Stimulated activated CD8-positive, alpha-beta memory T cell treated with anti-CD3 and anti-CD28 coated beads, Interleukin-7, amount 100 ng/mL, for 1 hour (primary cell): ENCODE measurements around the gene MYO5A.

Experiments
- DNase-seq, 2 donors: peaks; one replicate each; pipeline ENCODE4 v3.0.0-alpha.2; 2020; ENCODE audit warnings: low read depth in 2 of 2

Gene MYO5A

DNA sequence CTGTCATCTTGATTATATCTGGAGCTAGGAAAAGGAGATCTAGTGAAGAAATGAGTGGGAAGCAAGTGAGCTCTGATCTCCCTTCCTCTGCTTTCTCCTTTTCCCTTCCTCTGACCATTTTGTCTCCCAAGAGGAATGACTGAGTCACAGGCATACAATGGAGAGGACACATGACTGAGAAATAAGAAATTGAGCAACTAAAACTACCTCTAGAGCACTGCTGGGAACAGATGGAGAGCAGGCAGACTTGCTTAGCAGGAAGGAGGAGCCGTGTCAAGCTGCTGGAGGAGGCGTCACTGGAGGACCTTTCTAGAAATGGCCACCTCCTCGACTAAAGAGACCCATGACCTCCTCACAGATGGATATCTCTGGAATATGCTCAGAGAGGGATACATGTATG lies 166.2 kb downstream of the MYO5A start:
- no peak for DNase-seq

DNA sequence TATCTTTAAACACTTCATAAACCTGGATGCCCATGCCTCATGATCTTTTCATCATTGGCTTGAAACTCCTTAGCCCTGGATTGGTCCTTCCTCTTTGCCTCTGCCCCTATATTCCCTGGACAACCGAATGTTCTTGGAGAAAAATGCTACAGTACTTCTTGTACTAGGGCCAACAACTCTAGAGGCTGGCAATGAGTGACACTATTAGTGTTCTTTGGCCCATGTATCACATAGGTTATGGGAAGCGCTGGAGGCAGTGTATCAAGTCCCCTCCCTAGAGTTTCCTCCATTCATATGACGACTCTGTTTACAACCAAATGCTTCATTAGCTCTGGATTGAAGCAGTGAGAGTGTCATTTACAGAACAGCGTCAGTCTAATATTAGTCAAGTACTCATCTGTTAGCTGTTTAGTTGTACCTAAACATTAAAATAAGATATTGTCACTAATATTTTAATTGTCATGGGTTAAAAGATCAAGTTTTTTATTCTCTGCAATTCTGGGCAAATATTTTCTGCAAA lies 166.6 kb downstream of the MYO5A start:
- no peak for DNase-seq

DNA sequence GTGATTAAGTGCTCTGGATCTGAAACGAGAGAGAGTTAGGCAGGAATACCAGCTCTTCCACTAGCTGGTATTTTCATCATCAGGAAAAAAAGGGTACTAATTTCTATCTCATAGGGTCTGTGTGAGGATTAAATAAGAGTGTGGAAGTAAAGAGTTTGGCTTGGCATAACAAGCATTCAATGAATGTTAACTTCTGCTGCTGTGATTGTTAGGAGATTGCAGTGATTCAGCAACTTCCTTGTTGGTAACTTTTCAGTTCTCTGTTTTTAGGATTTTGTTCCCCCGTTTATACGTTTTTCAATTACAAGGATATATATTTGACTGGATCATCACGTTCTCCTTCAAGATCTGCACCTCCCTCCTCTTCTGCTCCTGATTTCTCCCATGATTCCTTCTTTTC lies 167.2 kb downstream of the MYO5A start:
- no peak for DNase-seq

- no peak for DNase-seq
Measured at GRCh38 chr15:52360229-52361203, 168.2 kb downstream of the MYO5A start.

GRCh38 chr15:52359722-52360121 lies 169.0 kb downstream of the MYO5A start:
- no peak for DNase-seq

GRCh38 chr15:52357949-52358348 lies 170.7 kb downstream of the MYO5A start:
- DNase-seq: no peak

DNA sequence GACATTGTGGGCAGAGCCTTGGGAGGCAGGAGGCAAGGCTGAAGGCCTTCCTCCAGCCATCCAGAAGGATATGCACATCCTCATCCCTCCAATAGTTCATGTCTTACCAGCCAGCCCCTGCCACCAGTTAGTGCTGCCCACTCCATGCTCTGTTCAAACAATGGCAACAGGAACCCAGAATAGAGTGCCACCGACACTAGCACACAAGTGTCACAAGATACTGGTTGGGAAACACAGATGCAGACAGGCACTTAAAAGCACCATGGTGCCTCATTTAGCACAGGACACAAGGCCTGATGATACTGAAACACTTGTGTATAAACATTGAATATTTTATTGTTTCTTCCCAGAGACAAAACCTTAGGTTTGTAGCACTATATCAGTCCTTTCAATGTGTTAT lies 176.6 kb downstream of the MYO5A start:
- DNase-seq: no peak

- DNase-seq: no peak
Measured at GRCh38 chr15:52351206-52351908, 177.3 kb downstream of the MYO5A start.

DNA sequence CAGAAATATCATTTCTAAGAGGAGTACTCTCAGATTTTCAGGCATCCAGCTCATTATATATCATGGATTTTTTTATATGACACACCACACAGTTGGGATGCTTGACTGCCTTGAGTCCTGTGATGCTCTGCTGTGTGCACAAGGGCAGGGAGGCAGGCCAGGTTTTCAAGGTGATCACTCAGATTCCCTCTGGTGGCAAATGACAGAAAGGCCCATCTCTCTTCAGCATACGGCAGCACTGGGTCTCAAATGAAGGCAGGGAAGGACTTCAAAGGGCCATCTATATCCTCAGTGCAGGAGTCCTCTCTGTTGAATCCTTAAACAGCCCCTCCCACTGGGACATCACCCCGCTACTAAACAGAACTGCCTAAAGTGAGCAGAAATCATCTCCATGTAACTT lies 178.3 kb downstream of the MYO5A start:
- DNase-seq: no peak

GRCh38 chr15:52349052-52349700 lies 179.5 kb downstream of the MYO5A start:
- no peak for DNase-seq

DNA sequence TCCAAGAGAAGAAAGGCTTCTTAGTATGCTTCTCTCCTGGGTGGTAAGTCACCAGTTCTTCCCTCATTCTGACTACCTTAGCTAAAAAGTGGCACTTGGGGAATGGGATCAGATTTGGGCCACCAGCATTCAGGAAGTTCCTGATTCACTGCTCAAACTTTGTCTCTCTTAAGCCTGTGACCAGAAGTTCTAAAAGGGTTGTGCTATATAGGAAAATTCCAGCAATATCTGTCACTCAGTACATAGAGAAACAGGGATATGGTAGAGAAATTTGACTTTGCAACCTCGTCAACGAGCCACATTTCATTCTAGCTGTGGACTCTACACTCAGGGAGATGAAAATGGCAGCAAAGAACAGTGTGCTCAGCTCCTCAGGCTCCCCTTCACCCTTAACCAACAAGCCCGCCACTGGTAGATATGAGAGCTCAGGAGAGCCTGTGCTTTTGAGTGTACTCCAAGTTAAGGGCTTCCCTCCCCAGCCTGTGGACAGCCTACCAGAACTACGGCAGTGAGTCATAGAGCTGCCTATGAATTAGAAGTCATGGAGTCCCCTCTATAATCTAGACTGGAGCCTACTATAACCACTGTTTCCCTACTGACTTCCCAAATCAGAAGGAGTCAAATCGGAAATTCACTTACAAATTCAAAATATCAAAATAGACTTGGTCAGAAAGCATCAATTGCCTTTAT lies 180.5 kb downstream of the MYO5A start:
- DNase-seq: no peak

DNA sequence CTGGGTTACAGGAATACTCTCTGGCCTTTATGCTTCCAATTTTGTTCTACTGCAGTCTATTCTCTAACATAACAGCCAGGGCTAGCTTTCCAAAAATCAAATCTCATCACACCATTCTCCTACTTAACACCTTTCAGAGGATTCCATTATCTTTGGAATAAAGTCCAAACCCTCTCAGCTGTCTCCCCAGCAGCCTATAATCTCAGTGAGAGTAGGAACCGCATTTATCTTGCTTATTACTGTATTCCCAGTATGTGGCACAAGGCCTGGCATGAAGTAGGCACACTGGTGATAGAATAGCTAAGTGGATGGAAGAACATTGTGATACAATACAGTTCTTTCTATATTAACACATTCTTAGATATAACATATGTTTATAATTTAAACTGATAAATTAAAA lies 184.1 kb downstream of the MYO5A start:
- DNase-seq: no peak

DNA sequence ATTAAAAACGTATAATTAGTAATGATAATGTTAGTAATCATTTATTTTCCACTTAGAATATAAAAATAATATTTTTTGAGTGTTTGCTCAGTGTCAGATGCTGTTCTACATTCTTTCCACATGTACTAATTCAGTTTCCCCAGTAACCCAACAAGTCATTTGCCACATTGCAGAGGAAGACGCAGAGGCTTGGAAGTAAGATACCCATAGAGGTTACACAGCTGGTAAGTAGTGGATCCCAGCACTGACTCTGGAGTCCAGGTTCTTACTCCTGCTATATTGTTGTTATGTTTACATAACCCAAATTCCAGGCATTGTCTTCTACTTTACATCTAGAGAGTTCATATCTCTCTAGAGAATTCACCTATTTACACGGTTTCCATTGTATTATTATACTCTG lies 184.8 kb downstream of the MYO5A start:
- DNase-seq: no peak

- no peak for DNase-seq
Measured at GRCh38 chr15:52340093-52340492, 188.6 kb downstream of the MYO5A start.

- DNase-seq: no peak
Measured at GRCh38 chr15:52338891-52339290, 189.8 kb downstream of the MYO5A start.

DNA sequence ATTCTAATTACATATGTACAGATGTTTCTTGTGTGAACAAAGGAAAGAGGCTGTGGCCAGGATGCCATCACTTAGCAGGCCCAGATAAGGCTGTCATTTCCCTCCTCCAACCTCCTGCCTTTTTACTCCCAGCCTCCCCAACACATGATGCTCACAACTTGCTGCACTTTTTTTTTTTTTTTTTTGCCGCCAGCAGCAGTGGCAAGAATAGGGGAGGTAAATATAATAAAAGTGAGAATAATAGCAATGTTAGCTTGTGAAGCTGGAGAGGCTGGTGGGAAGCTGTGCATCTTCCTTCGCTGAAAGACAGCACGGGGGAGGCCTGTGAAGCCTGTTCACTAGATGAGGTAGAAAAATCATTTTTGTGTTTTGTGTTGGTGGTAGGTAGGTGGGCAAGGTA lies 190.6 kb downstream of the MYO5A start:
- no peak for DNase-seq

DNA sequence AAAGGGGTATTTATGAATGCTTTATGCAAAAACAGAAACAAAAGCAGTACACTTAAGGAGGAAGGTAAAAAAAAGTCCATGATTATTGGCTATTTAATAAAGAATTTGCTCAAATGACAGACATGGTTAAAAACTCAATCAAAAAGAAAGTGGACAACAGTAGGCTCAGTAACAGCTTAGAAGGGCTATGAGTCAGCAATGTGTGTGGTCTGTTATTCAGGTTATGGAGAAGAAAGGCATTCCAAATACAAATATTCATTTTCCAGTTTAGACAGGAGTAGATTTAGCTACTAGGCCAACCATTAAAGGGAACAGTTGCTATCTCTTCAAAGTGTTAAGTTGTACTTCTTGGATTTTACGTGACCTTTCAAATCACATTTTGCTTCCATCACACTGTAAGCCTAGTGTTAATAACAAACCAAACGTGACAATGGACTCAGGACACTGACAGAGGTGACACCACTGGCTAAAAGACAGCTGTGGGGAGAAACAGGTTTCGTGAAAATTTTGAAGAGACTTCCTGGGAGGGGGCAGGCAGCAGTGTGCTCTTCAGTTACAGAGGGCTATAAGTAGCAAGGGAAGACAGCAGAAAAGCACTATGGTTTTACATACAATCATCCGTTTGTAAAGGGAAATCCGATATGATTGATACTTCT lies 191.4 kb downstream of the MYO5A start:
- DNase-seq: no peak

- no peak for DNase-seq
Measured at GRCh38 chr15:52336529-52336928, 192.2 kb downstream of the MYO5A start.

DNA sequence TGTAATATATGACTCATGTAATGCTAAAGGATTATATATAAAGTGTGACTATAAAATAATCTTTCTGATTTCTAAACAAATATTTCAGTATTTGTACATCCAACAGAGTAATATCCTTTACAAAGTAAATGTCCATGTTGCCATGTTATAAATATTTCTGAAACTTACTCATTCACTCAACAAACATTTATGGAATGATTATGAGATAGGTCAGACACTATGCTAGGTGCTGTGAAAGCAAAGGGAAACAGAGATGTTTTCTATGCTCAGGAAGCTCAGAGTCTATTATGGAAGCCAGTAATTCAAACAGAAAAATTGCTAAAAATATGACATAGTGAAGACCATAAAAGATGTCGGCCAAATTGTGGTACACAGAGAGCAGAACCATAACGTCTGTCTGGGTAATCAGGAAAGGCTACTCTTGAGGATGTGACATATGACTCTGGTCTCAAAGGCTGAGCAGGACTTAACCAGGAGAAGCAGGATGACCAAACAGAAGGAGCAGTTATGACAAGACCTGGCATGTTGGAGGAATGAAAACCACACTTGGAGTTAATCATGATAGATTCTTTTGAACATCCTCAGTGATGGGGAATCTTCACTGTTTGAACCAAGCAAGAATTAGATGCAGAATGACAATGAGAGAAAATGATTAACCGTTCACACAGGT lies 194.1 kb downstream of the MYO5A start:
- no peak for DNase-seq

GRCh38 chr15:52331490-52332240 lies 197.0 kb downstream of the MYO5A start:
- peak; percentile 7 to 17 for DNase-seq
